WTC11 (cell line): ENCODE measurements around the gene SP140L. TPM values are rescaled to one million over a fixed set of nuclear protein-coding genes. Genes with fewer than 3 reads are reported as not detected.

Source experiments
- ATAC-seq: fragments of 200-7000 bp; cut with Tn5 transposase; 2 replicates; pipeline ENCODE4 v1.10.0; 2021; ENCODE audit warnings: mild to moderate bottlenecking, moderate library complexity
- CTCF ChIA-PET: fragments of 300-600 bp; sonication (Branson Sonifier 250); formaldehyde crosslinking; loops from one replicate; lab custom pipeline; 2021; ENCODE audit warnings: antibody characterized with exemption; lab: Charles Lee
- POLR2A ChIA-PET: fragments of 350-600 bp; sonication (Branson Sonifier 250); formaldehyde crosslinking; loops from one replicate; lab custom pipeline; 2021; ENCODE audit warnings: antibody characterized with exemption; lab: Charles Lee
- DNase-seq: peaks from one replicate; pipeline ENCODE4 v3.0.0; 2021; ENCODE audit warnings: low spot score
- H3K27ac Mint-ChIP-seq: 2 replicates; pipeline ENCODE4 v1.8.0; 2021; ENCODE audit warnings: mixed read lengths
- H3K27me3 Mint-ChIP-seq: 2 replicates; pipeline ENCODE4 v1.8.0; 2021; ENCODE audit warnings: low read depth, mild to moderate bottlenecking, moderate library complexity, mixed read lengths
- H3K36me3 Mint-ChIP-seq: 2 replicates; pipeline ENCODE4 v1.8.0; 2021; ENCODE audit warnings: mixed read lengths
- H3K4me1 Mint-ChIP-seq: 2 replicates; pipeline ENCODE4 v1.8.0; 2022; ENCODE audit warnings: mixed read lengths
- H3K4me3 Mint-ChIP-seq: 2 replicates; pipeline ENCODE4 v1.8.0; 2021; ENCODE audit warnings: mild to moderate bottlenecking, moderate library complexity, mixed read lengths
- H3K9me3 Mint-ChIP-seq: 2 replicates; pipeline ENCODE4 v1.8.0; 2021; ENCODE audit warnings: mixed read lengths
- CDX4 ChIP-seq: fragments of 250-450 bp; sonication (Bioruptor Pico); IDR thresholded peaks from 2 replicates; pipeline ENCODE4 v1.9.0; 2021; ENCODE audit warnings: moderate library complexity, mild to moderate bottlenecking, inconsistent platforms, borderline replicate concordance
- CREM ChIP-seq: sonication (generic); formaldehyde crosslinking; IDR thresholded peaks from 2 replicates; pipeline ENCODE4 v1.8.1; 2022; ENCODE audit warnings: mild to moderate bottlenecking, missing genetic modification reagents, moderate library complexity
- EMX1 ChIP-seq: fragments of 250-450 bp; sonication (Bioruptor Pico); IDR thresholded peaks from 2 replicates; pipeline ENCODE4 v1.8.0; 2021; ENCODE audit warnings: mild to moderate bottlenecking
- ERG ChIP-seq: fragments of 250-450 bp; sonication (Bioruptor Pico); IDR thresholded peaks from 2 replicates; pipeline ENCODE4 v1.8.0; 2021; ENCODE audit warnings: mild to moderate bottlenecking
- FOXK1 ChIP-seq: sonication (generic); formaldehyde crosslinking; IDR thresholded peaks from 2 replicates; pipeline ENCODE4 v1.8.0; 2022; ENCODE audit warnings: mild to moderate bottlenecking, moderate library complexity, missing genetic modification reagents
- FOXP1 ChIP-seq: sonication (generic); formaldehyde crosslinking; IDR thresholded peaks from 2 replicates; pipeline ENCODE4 v1.8.0; 2022; ENCODE audit warnings: missing genetic modification reagents, mild to moderate bottlenecking, moderate library complexity, borderline replicate concordance
- GABPB1 ChIP-seq: sonication (generic); formaldehyde crosslinking; IDR thresholded peaks from 2 replicates; pipeline ENCODE4 v1.8.1; 2023; ENCODE audit warnings: mild to moderate bottlenecking, missing genetic modification reagents
- GTF2I ChIP-seq: fragments of 250-450 bp; sonication (Bioruptor Pico); conservative IDR thresholded peaks from 2 replicates; pipeline ENCODE4 v1.4.0; 2021; ENCODE audit warnings: mild to moderate bottlenecking
- IRF2 ChIP-seq: sonication (generic); formaldehyde crosslinking; IDR thresholded peaks from 2 replicates; pipeline ENCODE4 v1.8.0; 2022; ENCODE audit warnings: low read depth, missing genetic modification reagents, borderline replicate concordance
- JUN ChIP-seq: sonication (generic); formaldehyde crosslinking; IDR thresholded peaks from 2 replicates; pipeline ENCODE4 v1.8.0; 2023; ENCODE audit warnings: mild to moderate bottlenecking, missing genetic modification reagents
- MXD4 ChIP-seq: fragments of 250-450 bp; sonication (Bioruptor Pico); IDR thresholded peaks from 2 replicates; pipeline ENCODE4 v1.8.0; 2021; ENCODE audit warnings: mild to moderate bottlenecking, moderate library complexity, borderline replicate concordance
- NR3C1 ChIP-seq: sonication (generic); formaldehyde crosslinking; conservative IDR thresholded peaks from 2 replicates; pipeline ENCODE4 v1.8.1; 2023; ENCODE audit warnings: low read depth, mild to moderate bottlenecking, missing genetic modification reagents
- PREB ChIP-seq: sonication (generic); formaldehyde crosslinking; IDR thresholded peaks from 2 replicates; pipeline ENCODE4 v1.8.1; 2022; ENCODE audit warnings: mild to moderate bottlenecking, missing genetic modification reagents, moderate library complexity, borderline replicate concordance
- SMAD3 ChIP-seq: sonication (generic); formaldehyde crosslinking; IDR thresholded peaks from 2 replicates; pipeline ENCODE4 v1.8.0; 2022; ENCODE audit warnings: missing genetic modification reagents, mild to moderate bottlenecking, borderline replicate concordance
- SMAD4 ChIP-seq: sonication (generic); formaldehyde crosslinking; IDR thresholded peaks from 2 replicates; pipeline ENCODE4 v1.8.0; 2022; ENCODE audit warnings: mild to moderate bottlenecking, missing genetic modification reagents
- SOX15 ChIP-seq: fragments of 250-450 bp; sonication (Bioruptor Pico); IDR thresholded peaks from 2 replicates; pipeline ENCODE4 v1.9.0; 2021; ENCODE audit warnings: mild to moderate bottlenecking
- TCF7 ChIP-seq: sonication (generic); formaldehyde crosslinking; IDR thresholded peaks from 2 replicates; pipeline ENCODE4 v1.8.0; 2022; ENCODE audit warnings: mild to moderate bottlenecking, low read depth, missing genetic modification reagents, moderate library complexity
- TEAD1 ChIP-seq: sonication (generic); formaldehyde crosslinking; IDR thresholded peaks from 2 replicates; pipeline ENCODE4 v1.8.0; 2022; ENCODE audit warnings: mild to moderate bottlenecking, missing genetic modification reagents
- TEAD4 ChIP-seq: sonication (generic); formaldehyde crosslinking; IDR thresholded peaks from 2 replicates; pipeline ENCODE4 v1.8.0; 2022; ENCODE audit warnings: mild to moderate bottlenecking, missing genetic modification reagents
- ZNF121 ChIP-seq: sonication (generic); formaldehyde crosslinking; IDR thresholded peaks from 2 replicates; pipeline ENCODE4 v1.8.0; 2023; ENCODE audit warnings: missing genetic modification reagents
- ZNF219 ChIP-seq: sonication (generic); formaldehyde crosslinking; IDR thresholded peaks from 2 replicates; pipeline ENCODE4 v1.8.0; 2023; ENCODE audit warnings: missing genetic modification reagents, mild to moderate bottlenecking, borderline replicate concordance
- ZNF396 ChIP-seq: fragments of 250-450 bp; sonication (Bioruptor Pico); IDR thresholded peaks from 2 replicates; pipeline ENCODE4 v1.8.0; 2021; ENCODE audit warnings: mild to moderate bottlenecking, moderate library complexity, borderline replicate concordance
- ZNF671 ChIP-seq: fragments of 250-450 bp; sonication (Bioruptor Pico); IDR thresholded peaks from 2 replicates; pipeline ENCODE4 v1.8.0; 2021; ENCODE audit warnings: mild to moderate bottlenecking
- total RNA-seq: library from RNA; stranded (reverse); gene quantifications from 3 replicates; pipeline ENCODE4 v1.2.3, GENCODE V29; 2021
- TF ChIP-seq, protein P1 (sequence below): sonication (generic); formaldehyde crosslinking; IDR thresholded peaks from 2 replicates; pipeline ENCODE4 v1.8.0; 2023; ENCODE audit warnings: missing genetic modification reagents
- TF ChIP-seq, protein P2 (sequence below): sonication (generic); formaldehyde crosslinking; IDR thresholded peaks from 2 replicates; pipeline ENCODE4 v1.8.1; 2023; ENCODE audit warnings: mild to moderate bottlenecking, missing genetic modification reagents, moderate library complexity
- TF ChIP-seq, protein P3 (sequence below): sonication (generic); formaldehyde crosslinking; IDR thresholded peaks from 2 replicates; pipeline ENCODE4 v1.8.1; 2022; ENCODE audit warnings: low read depth, missing genetic modification reagents, borderline replicate concordance
- TF ChIP-seq, protein P4 (sequence below): sonication (generic); formaldehyde crosslinking; IDR thresholded peaks from 2 replicates; pipeline ENCODE4 v1.8.0; 2022; ENCODE audit warnings: mild to moderate bottlenecking, missing genetic modification reagents

SP140L gene
- total RNA-seq, 1 experiment from 2014 or later, result 3.2 TPM

DNA sequence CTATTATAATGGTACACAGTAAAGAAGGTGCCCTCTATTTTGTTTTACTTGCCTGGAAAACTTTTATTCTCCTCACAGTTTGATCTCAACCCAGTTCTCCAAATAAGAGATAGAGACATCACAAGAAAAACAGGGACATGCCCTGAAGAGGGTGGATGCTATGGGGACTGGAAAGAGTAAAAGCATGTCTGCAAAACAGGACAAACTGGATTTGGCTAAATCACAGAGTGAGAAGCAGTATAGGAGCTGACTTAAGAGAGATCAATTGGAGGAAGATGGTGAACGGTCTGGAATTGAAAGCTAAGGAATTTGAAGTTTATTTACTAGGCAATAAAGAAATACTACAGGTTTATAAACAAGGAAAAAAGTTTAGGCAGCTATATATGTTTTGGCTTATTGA is 33.0 kb downstream of the SP140L start (continued):
- no peak for TF ChIP-seq JUN (CRISPR knock-in tag)
- no peak for TF ChIP-seq PREB (CRISPR knock-in tag)

DNA sequence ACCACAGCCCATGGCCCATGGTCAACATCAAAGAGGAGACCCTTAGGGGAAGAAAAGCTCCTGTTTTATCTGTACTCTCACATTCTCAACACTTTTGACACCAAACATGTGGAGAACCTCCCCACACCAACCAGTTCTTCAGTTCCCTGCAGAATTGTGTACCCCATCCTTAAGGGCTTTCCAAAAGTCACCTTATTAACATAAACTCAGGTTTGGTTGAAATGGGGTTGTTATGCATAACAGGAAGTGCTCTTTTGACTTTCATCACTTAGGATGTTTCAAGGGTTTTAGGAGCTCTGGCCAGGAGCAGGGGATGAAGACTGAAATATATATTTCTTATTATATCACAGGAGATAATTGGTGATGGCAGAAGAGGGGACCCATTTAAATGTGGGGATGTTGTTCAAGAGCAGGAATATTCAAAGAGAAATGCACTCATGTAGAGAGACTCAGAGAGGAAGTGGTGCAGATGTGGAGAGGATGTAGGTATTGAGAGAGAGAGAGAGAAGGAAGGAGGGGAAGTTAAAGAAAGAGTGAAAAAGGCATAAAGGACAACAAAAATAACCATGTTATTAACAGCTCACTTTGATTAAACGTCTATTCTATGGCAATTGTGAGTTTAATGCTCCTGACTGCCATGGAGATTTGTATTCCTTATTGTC is 35.2 kb downstream of the SP140L start:
- TF ChIP-seq ZNF396 (no peak), FOXP1 (CRISPR knock-in tag) (no peak), CDX4 (CRISPR knock-in tag) (no peak), ZNF121 (no peak), FOXK1 (CRISPR knock-in tag) (no peak), GTF2I (CRISPR knock-in tag) (no peak), GABPB1 (CRISPR knock-in tag) (no peak), TEAD1 (CRISPR knock-in tag) (no peak), MXD4 (CRISPR knock-in tag) (no peak), IRF2 (CRISPR knock-in tag) (no peak)
- TF ChIP-seq, protein P1, sequence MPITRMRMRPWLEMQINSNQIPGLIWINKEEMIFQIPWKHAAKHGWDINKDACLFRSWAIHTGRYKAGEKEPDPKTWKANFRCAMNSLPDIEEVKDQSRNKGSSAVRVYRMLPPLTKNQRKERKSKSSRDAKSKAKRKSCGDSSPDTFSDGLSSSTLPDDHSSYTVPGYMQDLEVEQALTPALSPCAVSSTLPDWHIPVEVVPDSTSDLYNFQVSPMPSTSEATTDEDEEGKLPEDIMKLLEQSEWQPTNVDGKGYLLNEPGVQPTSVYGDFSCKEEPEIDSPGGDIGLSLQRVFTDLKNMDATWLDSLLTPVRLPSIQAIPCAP (CRISPR knock-in tag), result no peak
- no peaks in the 10 kb centered on the region for H3K27me3 Mint-ChIP-seq
- peaks cover 3% of the 10 kb centered on the region for H3K4me1 Mint-ChIP-seq
- no peak for DNase-seq
- H3K27ac Mint-ChIP-seq, result no peak overlapping the region
- H3K9me3 Mint-ChIP-seq, result peaks cover 11% of the 10 kb centered on the region
- H3K4me3 Mint-ChIP-seq, result no peak overlapping the region
- POLR2A ChIA-PET, result no interaction called here
- CTCF ChIA-PET, result no interaction called here
- ATAC-seq, result no peak
- H3K36me3 Mint-ChIP-seq, result peaks cover 9% of the 10 kb centered on the region

DNA sequence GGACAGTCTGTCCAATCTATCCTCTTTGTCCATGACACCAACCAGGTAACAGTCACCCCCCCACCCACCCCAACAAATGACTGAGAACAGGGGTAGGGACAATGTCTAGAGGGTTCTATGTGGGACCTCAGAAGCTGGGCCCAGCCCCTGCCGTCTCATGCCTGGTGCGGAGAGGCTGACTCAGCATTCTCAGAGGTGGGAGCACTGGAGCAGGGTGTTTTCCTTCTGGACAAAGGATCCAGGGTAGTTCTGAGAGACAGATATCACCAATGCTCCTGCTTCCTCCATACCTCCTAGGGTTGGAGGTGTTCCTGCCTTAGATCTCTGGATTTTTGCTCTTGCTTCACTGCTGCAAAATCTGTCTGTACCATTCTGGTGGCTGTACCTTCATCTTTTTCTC is 55.1 kb downstream of the SP140L start:
- ChIA-PET POLR2A (no interaction called here), CTCF (no interaction called here)
- ATAC-seq (no peak), DNase-seq (no peak)
- no peak overlapping the region for H3K27ac Mint-ChIP-seq
- H3K4me1 Mint-ChIP-seq, result no peaks in the 10 kb centered on the region
- no peaks in the 10 kb centered on the region for H3K9me3 Mint-ChIP-seq
- H3K36me3 Mint-ChIP-seq, result no peaks in the 10 kb centered on the region
- H3K27me3 Mint-ChIP-seq, result no peaks in the 10 kb centered on the region
- no peak overlapping the region for H3K4me3 Mint-ChIP-seq
- TF ChIP-seq EMX1 (CRISPR knock-in tag) (no peak), ZNF671 (CRISPR knock-in tag) (no peak), NR3C1 (CRISPR knock-in tag) (no peak), SOX15 (no peak), IRF2 (CRISPR knock-in tag) (no peak), SMAD4 (CRISPR knock-in tag) (no peak), FOXK1 (CRISPR knock-in tag) (no peak), TCF7 (CRISPR knock-in tag) (no peak), CDX4 (CRISPR knock-in tag) (no peak), ERG (CRISPR knock-in tag) (no peak), TEAD4 (no peak), ZNF219 (CRISPR knock-in tag) (no peak), FOXP1 (CRISPR knock-in tag) (no peak), CREM (no peak), SMAD3 (no peak)
- TF ChIP-seq, protein P2, sequence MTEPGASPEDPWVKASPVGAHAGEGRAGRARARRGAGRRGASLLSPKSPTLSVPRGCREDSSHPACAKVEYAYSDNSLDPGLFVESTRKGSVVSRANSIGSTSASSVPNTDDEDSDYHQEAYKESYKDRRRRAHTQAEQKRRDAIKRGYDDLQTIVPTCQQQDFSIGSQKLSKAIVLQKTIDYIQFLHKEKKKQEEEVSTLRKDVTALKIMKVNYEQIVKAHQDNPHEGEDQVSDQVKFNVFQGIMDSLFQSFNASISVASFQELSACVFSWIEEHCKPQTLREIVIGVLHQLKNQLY (CRISPR knock-in tag), result no peak
- TF ChIP-seq, protein P3, sequence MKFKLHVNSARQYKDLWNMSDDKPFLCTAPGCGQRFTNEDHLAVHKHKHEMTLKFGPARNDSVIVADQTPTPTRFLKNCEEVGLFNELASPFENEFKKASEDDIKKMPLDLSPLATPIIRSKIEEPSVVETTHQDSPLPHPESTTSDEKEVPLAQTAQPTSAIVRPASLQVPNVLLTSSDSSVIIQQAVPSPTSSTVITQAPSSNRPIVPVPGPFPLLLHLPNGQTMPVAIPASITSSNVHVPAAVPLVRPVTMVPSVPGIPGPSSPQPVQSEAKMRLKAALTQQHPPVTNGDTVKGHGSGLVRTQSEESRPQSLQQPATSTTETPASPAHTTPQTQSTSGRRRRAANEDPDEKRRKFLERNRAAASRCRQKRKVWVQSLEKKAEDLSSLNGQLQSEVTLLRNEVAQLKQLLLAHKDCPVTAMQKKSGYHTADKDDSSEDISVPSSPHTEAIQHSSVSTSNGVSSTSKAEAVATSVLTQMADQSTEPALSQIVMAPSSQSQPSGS (CRISPR knock-in tag), result no peak
- TF ChIP-seq, protein P4, sequence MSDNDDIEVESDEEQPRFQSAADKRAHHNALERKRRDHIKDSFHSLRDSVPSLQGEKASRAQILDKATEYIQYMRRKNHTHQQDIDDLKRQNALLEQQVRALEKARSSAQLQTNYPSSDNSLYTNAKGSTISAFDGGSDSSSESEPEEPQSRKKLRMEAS (CRISPR knock-in tag), result no peak
